NCI-H1105 (cell line): Measurements from ENCODE around the gene TGIF1.

ENCODE experiments used
- DNase-seq: peaks from one replicate; lab custom pipeline; 2025; lab: John Stamatoyannopoulos, UW

The TGIF1 gene

GRCh38 chr18:3434685-3435084 lies 15.3 kb upstream of the TGIF1 start:
- no peak for DNase-seq

- DNase-seq = no peak
Observed at GRCh38 chr18:3440341-3440740, 9.6 kb upstream of the TGIF1 start.

GRCh38 chr18:3441290-3441689 lies 8.7 kb upstream of the TGIF1 start:
- no peak for DNase-seq

- DNase-seq = no peak
Observed at GRCh38 chr18:3442919-3443318, 7.1 kb upstream of the TGIF1 start.

GRCh38 chr18:3444296-3444695 lies 5.7 kb upstream of the TGIF1 start:
- DNase-seq = no peak

- no peak for DNase-seq
Observed at GRCh38 chr18:3444954-3445353, 5.0 kb upstream of the TGIF1 start.

- DNase-seq = no peak
Observed at GRCh38 chr18:3447068-3447894, 2.7 kb upstream of the TGIF1 start.

- peak; percentile 75 for DNase-seq
Observed at GRCh38 chr18:3447895-3448837, 1.8 kb upstream of the TGIF1 start.

- DNase-seq = no peak
Observed at GRCh38 chr18:3448838-3449511, 997 bp upstream of the TGIF1 start.

- no peak for DNase-seq
Observed at GRCh38 chr18:3449512-3450011, 410 bp upstream of the TGIF1 start.

GRCh38 chr18:3450799-3451182 lies 819 bp downstream of the TGIF1 start:
- DNase-seq = no peak

- no peak for DNase-seq
Observed at GRCh38 chr18:3451183-3451988, 1.4 kb downstream of the TGIF1 start.

GRCh38 chr18:3451989-3452749 lies 2.2 kb downstream of the TGIF1 start:
- no peak for DNase-seq

GRCh38 chr18:3452750-3453539 lies 3.0 kb downstream of the TGIF1 start:
- no peak for DNase-seq

- no peak for DNase-seq
Observed at GRCh38 chr18:3453540-3454364, 3.8 kb downstream of the TGIF1 start.

- no peak for DNase-seq
Observed at GRCh38 chr18:3454365-3455089, 4.6 kb downstream of the TGIF1 start.

GRCh38 chr18:3455090-3455635 lies 5.2 kb downstream of the TGIF1 start:
- no peak for DNase-seq
